Breast epithelium (tissue), 3 donors: ENCODE data around the gene ZNF619.

Experiments
- POLR2A ChIP-seq: fragments of 450-650 bp; IDR thresholded peaks from one replicate; pipeline ENCODE4 v1.6.1; 2016; ENCODE audit warnings: antibody characterized with exemption, mild to moderate bottlenecking, moderate library complexity
- POLR2AphosphoS5 ChIP-seq, 3 donors: sonication (generic); formaldehyde crosslinking; IDR thresholded peaks; one replicate each; pipeline ENCODE4 v1.6.1; 2017; ENCODE audit warnings: antibody characterized with exemption in 3 of 3
- TF ChIP-seq, protein P1 (sequence below), 3 donors: fragments of 450-650 bp; IDR thresholded peaks; one replicate each; pipeline ENCODE4 v1.5.1; 2016 to 2017; ENCODE audit warnings: antibody characterized with exemption in 3 of 3, mild to moderate bottlenecking in 3 of 3, moderate library complexity in 3 of 3

DNA sequence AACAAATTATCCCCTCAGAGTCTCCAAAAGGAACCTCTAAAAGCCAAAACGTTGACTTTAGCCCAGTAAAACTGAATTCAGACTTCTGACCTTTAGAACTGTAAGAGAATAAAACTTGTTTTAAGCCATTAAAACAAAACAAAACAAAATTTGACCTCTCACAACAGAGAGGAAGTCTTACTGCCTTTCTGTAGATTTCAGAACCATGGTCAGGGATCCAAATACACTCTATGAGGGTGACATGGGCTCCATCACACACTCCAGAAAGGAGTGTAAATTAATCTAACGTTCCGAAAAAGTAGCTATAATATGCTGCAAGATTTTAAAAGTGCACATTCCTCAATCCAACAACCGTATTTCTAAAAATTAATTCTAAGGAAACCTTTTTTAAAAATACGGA lies 39.0 kb upstream of the ZNF619 start:
- TF ChIP-seq, protein P1, sequence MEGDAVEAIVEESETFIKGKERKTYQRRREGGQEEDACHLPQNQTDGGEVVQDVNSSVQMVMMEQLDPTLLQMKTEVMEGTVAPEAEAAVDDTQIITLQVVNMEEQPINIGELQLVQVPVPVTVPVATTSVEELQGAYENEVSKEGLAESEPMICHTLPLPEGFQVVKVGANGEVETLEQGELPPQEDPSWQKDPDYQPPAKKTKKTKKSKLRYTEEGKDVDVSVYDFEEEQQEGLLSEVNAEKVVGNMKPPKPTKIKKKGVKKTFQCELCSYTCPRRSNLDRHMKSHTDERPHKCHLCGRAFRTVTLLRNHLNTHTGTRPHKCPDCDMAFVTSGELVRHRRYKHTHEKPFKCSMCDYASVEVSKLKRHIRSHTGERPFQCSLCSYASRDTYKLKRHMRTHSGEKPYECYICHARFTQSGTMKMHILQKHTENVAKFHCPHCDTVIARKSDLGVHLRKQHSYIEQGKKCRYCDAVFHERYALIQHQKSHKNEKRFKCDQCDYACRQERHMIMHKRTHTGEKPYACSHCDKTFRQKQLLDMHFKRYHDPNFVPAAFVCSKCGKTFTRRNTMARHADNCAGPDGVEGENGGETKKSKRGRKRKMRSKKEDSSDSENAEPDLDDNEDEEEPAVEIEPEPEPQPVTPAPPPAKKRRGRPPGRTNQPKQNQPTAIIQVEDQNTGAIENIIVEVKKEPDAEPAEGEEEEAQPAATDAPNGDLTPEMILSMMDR (IDR thresholded peaks at IDR 0.05), result no peak
- TF ChIP-seq POLR2AphosphoS5 (IDR thresholded peaks at IDR 0.05) (no peak), POLR2A (no peak)
